RWPE1 (cell line): ENCODE data around the gene SHROOM3.

Experiments used
- CTCF ChIA-PET: fragments of 350-600 bp; sonication (Branson Sonifier 250); formaldehyde crosslinking; extraction: SDS; loops from one replicate; lab custom pipeline; 2021; lab: Yijun Ruan, JAX
- POLR2A ChIA-PET: fragments of 400-600 bp; formaldehyde crosslinking; extraction: SDS; loops from one replicate; lab custom pipeline; 2020; ENCODE audit warnings: antibody characterized with exemption; ENCODE audit not compliant: low non-redundant PET; lab: Yijun Ruan, JAX
- DNase-seq: peaks from one replicate; pipeline ENCODE4 v3.0.0; 2012; ENCODE audit warnings: low spot score
- H3K27ac ChIP-seq: fragments of 450-650 bp; 2 replicates; pipeline ENCODE4 v1.5.1; 2017
- TF ChIP-seq, protein P1 (sequence below): fragments of 450-650 bp; conservative IDR thresholded peaks from 2 replicates; pipeline ENCODE4 v1.5.1; 2017; ENCODE audit warnings: low read depth, mild to moderate bottlenecking

The SHROOM3 gene

GRCh38 chr4:76470064-76470463 lies 35.0 kb downstream of the SHROOM3 start:
- POLR2A ChIA-PET, result no interaction called here
- no peak overlapping the region for H3K27ac ChIP-seq
- TF ChIP-seq, protein P1, sequence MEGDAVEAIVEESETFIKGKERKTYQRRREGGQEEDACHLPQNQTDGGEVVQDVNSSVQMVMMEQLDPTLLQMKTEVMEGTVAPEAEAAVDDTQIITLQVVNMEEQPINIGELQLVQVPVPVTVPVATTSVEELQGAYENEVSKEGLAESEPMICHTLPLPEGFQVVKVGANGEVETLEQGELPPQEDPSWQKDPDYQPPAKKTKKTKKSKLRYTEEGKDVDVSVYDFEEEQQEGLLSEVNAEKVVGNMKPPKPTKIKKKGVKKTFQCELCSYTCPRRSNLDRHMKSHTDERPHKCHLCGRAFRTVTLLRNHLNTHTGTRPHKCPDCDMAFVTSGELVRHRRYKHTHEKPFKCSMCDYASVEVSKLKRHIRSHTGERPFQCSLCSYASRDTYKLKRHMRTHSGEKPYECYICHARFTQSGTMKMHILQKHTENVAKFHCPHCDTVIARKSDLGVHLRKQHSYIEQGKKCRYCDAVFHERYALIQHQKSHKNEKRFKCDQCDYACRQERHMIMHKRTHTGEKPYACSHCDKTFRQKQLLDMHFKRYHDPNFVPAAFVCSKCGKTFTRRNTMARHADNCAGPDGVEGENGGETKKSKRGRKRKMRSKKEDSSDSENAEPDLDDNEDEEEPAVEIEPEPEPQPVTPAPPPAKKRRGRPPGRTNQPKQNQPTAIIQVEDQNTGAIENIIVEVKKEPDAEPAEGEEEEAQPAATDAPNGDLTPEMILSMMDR, result no peak
- CTCF ChIA-PET, result interaction anchor here (0.6 kb wide), 1 partner anchor 314 kb away, joined by 3 read pairs; no protein-coding TSS in a partner anchor
- no peak for DNase-seq

DNA sequence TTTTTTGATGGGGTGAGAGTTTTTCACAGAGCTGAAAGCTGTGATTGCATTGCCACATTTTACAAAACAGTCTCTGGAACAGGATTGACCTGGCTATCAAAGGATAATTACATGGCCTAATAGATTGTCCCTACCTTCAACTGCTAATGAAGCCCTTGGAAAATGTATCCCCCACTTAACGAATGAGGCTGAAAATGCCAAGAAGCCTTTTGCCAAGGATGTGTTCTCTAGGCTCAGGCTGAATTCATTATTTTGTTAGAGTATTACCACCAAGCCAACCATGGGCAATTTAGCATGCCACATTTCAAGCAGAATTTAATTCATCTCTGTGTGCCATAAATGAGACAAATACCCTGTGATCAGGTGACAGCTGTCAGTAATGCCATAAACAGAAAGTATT lies 35.5 kb downstream of the SHROOM3 start:
- no peak for DNase-seq
- no peak overlapping the region for H3K27ac ChIP-seq
- TF ChIP-seq, protein P1, result no peak
- CTCF ChIA-PET, result interaction anchor here (0.6 kb wide), 1 partner anchor 11 kb away, joined by 4 read pairs; no protein-coding TSS in a partner anchor
- POLR2A ChIA-PET, result no interaction called here

DNA sequence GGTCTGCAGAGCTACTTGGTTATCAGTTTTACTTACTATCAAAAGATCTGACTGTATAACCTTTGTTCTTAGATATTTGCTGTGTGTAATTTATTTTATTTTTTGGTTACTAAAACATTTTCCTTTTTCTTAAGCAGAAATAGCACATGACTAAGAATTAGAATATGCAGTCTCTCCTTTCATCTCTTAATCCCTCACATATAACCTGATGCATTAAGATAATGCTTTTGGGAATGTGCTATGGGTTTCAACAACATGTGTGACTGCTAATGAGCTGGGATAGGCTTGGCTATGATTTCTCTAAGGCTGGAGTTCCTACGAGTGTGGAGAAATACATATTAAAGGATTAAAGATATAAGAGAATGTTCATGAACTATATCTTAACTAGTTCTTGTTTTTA lies 41.5 kb downstream of the SHROOM3 start:
- DNase-seq, result no peak
- TF ChIP-seq, protein P1, result no peak
- POLR2A ChIA-PET, result no interaction called here
- CTCF ChIA-PET, result no interaction called here
- no peak overlapping the region for H3K27ac ChIP-seq

DNA sequence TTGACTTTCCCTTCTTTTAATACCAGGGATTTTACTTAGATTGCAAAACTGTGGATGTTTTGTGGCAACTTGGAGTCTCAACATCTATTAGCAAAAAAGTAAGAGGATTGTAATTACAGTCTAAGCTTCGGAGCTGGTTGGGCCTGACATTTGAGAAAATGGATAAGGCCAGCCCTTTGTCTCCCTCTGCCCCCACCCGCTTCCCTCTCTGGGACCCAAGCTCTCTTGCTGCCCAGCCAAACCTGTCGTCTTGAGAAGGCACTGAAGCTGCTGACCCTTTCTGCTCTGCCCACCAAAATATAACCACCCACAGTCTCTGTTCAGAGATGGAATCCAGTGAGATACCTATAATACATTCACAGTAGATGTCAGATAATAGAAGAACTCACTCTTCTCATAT lies 49.6 kb downstream of the SHROOM3 start:
- no peak for DNase-seq
- TF ChIP-seq, protein P1, result no peak
- H3K27ac ChIP-seq, result no peak overlapping the region
- POLR2A ChIA-PET, result interaction anchor here (0.5 kb wide), 1 partner anchor 38 kb away, joined by 5 read pairs; no protein-coding TSS in a partner anchor
- CTCF ChIA-PET, result interaction anchor here (0.7 kb wide), 1 partner anchor 844 kb away, joined by 3 read pairs; no protein-coding TSS in a partner anchor

DNA sequence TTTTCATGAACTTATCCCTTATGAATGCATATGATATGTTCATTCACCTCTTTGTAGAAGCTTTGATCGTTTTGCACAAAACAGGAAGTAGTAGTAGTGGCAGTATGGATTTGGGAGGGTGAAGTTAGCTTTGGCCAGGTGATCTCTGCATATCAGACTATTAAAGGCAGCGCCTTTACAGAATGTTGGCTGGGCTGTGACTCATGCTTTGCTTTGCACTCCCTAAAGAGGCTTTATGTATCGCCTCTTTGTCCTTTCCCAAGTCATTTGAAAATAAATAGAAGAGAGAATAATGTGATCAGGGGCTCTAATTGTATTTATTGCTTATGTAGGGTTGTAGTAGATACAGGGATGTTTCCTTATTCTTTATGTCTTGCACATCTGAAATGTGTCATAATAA lies 50.4 kb downstream of the SHROOM3 start:
- POLR2A ChIA-PET, result no interaction called here
- no peak overlapping the region for H3K27ac ChIP-seq
- CTCF ChIA-PET, result no interaction called here
- peak; percentile 38 for DNase-seq
- TF ChIP-seq, protein P1, result no peak

DNA sequence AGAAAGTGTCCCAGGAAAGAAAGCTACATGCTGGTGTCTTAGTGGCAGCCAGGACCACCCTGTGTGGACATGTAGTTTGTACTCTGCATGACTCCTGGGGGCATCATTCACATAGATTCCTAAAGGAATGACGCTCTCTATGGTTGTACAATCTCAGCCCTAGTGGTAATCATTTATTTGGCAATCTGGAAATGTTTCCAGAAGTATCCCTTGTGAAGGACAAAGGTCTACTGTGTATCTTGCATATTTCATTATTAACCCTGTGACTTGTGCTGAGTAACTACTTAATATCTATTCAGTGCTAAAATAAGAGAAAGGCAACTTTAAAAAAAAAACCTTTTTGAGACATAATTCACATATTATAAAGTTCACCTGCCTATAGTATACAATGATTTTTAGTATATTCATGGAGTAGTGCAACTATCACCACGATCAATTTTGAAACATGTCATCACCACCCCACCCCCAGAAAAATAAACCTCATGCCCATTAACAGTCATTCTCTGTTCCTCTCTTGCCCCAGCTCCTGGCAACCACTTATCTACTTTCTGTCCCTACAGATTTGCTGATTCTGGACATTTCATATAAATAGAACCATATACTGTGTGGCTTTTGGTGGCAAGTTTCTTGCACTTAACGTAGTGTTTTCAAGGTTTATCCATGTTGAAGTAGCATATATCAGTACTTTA lies 51.7 kb downstream of the SHROOM3 start:
- ChIA-PET POLR2A (no interaction called here), CTCF (interaction anchor here (0.6 kb wide), 1 partner anchor 271 kb away, joined by 3 read pairs; no protein-coding TSS in a partner anchor)
- DNase-seq, result no peak
- TF ChIP-seq, protein P1, result no peak
- H3K27ac ChIP-seq, result no peak overlapping the region
